Suppressor macrophage treated with lipopolysaccharide for 4 hours (primary cell): ENCODE data around the gene C14orf119.

Experiments used
- DNase-seq: peaks from one replicate; pipeline ENCODE4 v3.0.0-alpha.2; 2020

Gene C14orf119

GRCh38 chr14:23112359-23113178, 17.3 kb downstream of the C14orf119 start:
- DNase-seq = peak; percentile 48

GRCh38 chr14:23113431-23114119, 18.3 kb downstream of the C14orf119 start:
- no peak for DNase-seq

- no peak for DNase-seq
Observed at GRCh38 chr14:23114120-23114458, 18.8 kb downstream of the C14orf119 start.

- DNase-seq = no peak
Observed at GRCh38 chr14:23114669-23115038, 19.3 kb downstream of the C14orf119 start.

- DNase-seq = peak; percentile 93
Observed at GRCh38 chr14:23115039-23115731, 19.9 kb downstream of the C14orf119 start.

- no peak for DNase-seq
Observed at GRCh38 chr14:23115918-23116317, 20.6 kb downstream of the C14orf119 start.

GRCh38 chr14:23117371-23118020, 22.2 kb downstream of the C14orf119 start:
- no peak for DNase-seq

- peak; percentile 62 for DNase-seq
Observed at GRCh38 chr14:23118506-23119362, 23.4 kb downstream of the C14orf119 start, which contains the start of gene CEBPE. Gene CEBPE (minus strand): TSS chr14:23119255. CDS start chr14:23119091, 164 bp downstream.

- DNase-seq = peak; percentile 69
Observed at GRCh38 chr14:23119363-23120327, 24.3 kb downstream of the C14orf119 start.

GRCh38 chr14:23120541-23121251, 25.4 kb downstream of the C14orf119 start:
- DNase-seq = peak; percentile 94

GRCh38 chr14:23121361-23121771, 26.1 kb downstream of the C14orf119 start:
- DNase-seq = peak; percentile 69

GRCh38 chr14:23122086-23122485, 26.8 kb downstream of the C14orf119 start:
- DNase-seq = no peak

- DNase-seq = no peak
Observed at GRCh38 chr14:23123419-23123818, 28.1 kb downstream of the C14orf119 start.

GRCh38 chr14:23124337-23124954, 29.1 kb downstream of the C14orf119 start:
- no peak for DNase-seq

- DNase-seq = no peak
Observed at GRCh38 chr14:23125011-23125410, 29.7 kb downstream of the C14orf119 start.

- no peak for DNase-seq
Observed at GRCh38 chr14:23125933-23126524, 30.7 kb downstream of the C14orf119 start.

GRCh38 chr14:23126548-23127278, 31.4 kb downstream of the C14orf119 start:
- DNase-seq = no peak

- no peak for DNase-seq
Observed at GRCh38 chr14:23127861-23128260, 32.6 kb downstream of the C14orf119 start.
